ENCODE measurements around the gene B4GALNT3.

B4GALNT3 gene

GRCh38 chr12:592024-592505, 132.3 kb downstream of the B4GALNT3 start:
- no peak for DNase-seq (ENCODE audit: low spot score)
- no peak overlapping the region for H3K27ac ChIP-seq
- no peak for TF ChIP-seq CTCF (IDR thresholded peaks at IDR 0.05)
- no peak overlapping the region for H3K4me3 ChIP-seq

GRCh38 chr12:593396-594270, 133.9 kb downstream of the B4GALNT3 start:
- Histone ChIP-seq H3K27ac (no peak overlapping the region), H3K4me3 (no peak overlapping the region)
- no peak for DNase-seq (ENCODE audit: low spot score)
- TF ChIP-seq CTCF (IDR thresholded peaks at IDR 0.05) = no peak

- TF ChIP-seq CTCF (IDR thresholded peaks at IDR 0.05) = no peak
- Histone ChIP-seq H3K4me3 (no peak overlapping the region), H3K27ac (no peak overlapping the region)
- no peak for DNase-seq (ENCODE audit: low spot score)
These were observed 138.3 kb downstream of the B4GALNT3 start for GRCh38 chr12:597926-598568.

- no peak overlapping the region for H3K4me3 ChIP-seq
- DNase-seq (ENCODE audit: low spot score) = no peak
These were observed 140.0 kb downstream of the B4GALNT3 start for GRCh38 chr12:599756-600155.

GRCh38 chr12:601976-602699, 142.4 kb downstream of the B4GALNT3 start:
- DNase-seq (ENCODE audit: low spot score) = no peak
- Histone ChIP-seq H3K27ac (no peak overlapping the region), H3K4me3 (no peak overlapping the region)
- no peak for TF ChIP-seq CTCF (IDR thresholded peaks at IDR 0.05)

More at GRCh38 chr12:599756-600155, 140.0 kb downstream of the B4GALNT3 start:
- H3K27ac ChIP-seq = no peak overlapping the region
- TF ChIP-seq CTCF (IDR thresholded peaks at IDR 0.05) = no peak

GRCh38 chr12:602700-603068, 142.9 kb downstream of the B4GALNT3 start:
- DNase-seq (ENCODE audit: low spot score) = no peak
- TF ChIP-seq CTCF (IDR thresholded peaks at IDR 0.05) = no peak
- no peak overlapping the region for H3K4me3 ChIP-seq
- no peak overlapping the region for H3K27ac ChIP-seq
